ENCODE measurements around the gene LDLRAD4.

GRCh38 chr18:13548106-13548819 is 329.7 kb downstream of the LDLRAD4 start:
- no peak for TF ChIP-seq EZH2 (IDR thresholded peaks at IDR 0.05; ENCODE audit: low read depth)
- TF ChIP-seq, protein P1, sequence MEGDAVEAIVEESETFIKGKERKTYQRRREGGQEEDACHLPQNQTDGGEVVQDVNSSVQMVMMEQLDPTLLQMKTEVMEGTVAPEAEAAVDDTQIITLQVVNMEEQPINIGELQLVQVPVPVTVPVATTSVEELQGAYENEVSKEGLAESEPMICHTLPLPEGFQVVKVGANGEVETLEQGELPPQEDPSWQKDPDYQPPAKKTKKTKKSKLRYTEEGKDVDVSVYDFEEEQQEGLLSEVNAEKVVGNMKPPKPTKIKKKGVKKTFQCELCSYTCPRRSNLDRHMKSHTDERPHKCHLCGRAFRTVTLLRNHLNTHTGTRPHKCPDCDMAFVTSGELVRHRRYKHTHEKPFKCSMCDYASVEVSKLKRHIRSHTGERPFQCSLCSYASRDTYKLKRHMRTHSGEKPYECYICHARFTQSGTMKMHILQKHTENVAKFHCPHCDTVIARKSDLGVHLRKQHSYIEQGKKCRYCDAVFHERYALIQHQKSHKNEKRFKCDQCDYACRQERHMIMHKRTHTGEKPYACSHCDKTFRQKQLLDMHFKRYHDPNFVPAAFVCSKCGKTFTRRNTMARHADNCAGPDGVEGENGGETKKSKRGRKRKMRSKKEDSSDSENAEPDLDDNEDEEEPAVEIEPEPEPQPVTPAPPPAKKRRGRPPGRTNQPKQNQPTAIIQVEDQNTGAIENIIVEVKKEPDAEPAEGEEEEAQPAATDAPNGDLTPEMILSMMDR (conservative IDR thresholded peaks at IDR 0.05), result 0 out of 2 replicates have a peak, but pooled peaks have one; percentile 28

Data from PC-9 (cell line).